D341Med (cell line): Measurements from ENCODE around the gene CHAF1B.

ENCODE experiments used
- DNase-seq: peaks from one replicate; pipeline ENCODE4 v3.0.0; 2012; ENCODE audit warnings: low spot score

Gene CHAF1B

DNA sequence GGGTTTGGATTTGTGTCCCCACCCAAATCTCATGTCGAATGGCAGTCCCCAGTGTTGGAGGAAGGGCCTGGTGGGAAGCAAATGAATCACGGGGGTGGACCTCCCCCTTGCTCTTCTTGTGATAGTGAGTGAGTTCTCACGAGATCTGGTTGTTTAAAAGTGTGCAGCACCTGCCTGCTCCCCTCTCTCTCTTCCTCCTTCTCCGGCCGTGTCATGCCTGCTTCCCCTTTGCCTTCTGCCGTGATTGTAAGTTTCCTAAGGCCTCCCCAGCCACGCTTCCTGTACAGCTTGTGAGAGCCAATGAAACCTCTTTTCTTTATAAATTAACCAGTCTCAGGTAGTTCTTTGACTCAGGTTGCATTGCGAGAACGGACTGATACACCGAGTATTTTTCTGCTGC, 78.8 kb downstream of the CHAF1B start:
- no peak for DNase-seq

DNA sequence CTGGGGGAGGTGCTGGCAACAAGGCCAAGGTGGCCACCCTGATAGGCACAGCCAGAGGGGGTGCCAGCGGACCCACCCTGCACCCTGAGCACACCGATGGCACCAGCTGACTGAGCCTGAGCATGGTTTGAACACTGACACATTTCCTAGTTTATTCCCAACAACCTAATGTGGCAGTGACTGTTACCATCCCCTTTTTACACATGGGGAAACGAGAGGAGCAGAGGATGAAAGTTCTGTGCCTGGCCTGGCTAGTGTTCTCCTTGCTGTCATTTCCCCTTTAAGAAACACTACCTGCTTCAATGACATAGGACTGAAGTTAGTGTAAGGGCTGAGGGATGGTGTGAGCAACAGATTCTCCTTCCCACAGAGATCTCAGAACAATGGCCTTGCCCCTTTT, 79.4 kb downstream of the CHAF1B start:
- DNase-seq = no peak

- DNase-seq = no peak
Observed at GRCh38 chr21:36465478-36465877, 80.3 kb downstream of the CHAF1B start.

- no peak for DNase-seq
Observed at GRCh38 chr21:36466061-36466511, 80.9 kb downstream of the CHAF1B start.
